Gastroesophageal sphincter (tissue), 3 donors: ENCODE results near the gene TRAM2.

ENCODE experiments used
- CTCF ChIP-seq, 4 experiments: fragments of 200-600 bp in 2 of 4; fragments of 450-650 bp in 2 of 4; sonication (generic) in 1 of 4; IDR thresholded peaks; one replicate each; pipeline ENCODE4 v1.5.1; 2017 to 2019; ENCODE audit warnings: antibody characterized with exemption in 4 of 4, mild to moderate bottlenecking in 2 of 4, moderate library complexity in 2 of 4
- POLR2A ChIP-seq, 2 donors: fragments of 450-650 bp; IDR thresholded peaks; one replicate each; pipeline ENCODE4 v1.6.1; 2017; ENCODE audit warnings: antibody characterized with exemption in 2 of 2, mild to moderate bottlenecking in 2 of 2, moderate library complexity in 1 of 2
- POLR2AphosphoS5 ChIP-seq: sonication (generic); formaldehyde crosslinking; IDR thresholded peaks from one replicate; pipeline ENCODE4 v1.6.1; 2017; ENCODE audit warnings: antibody characterized with exemption

GRCh38 chr6:52499681-52500236, 77.1 kb downstream of the TRAM2 start:
- TF ChIP-seq POLR2A (IDR thresholded peaks at IDR 0.05) (no peak), CTCF (IDR thresholded peaks at IDR 0.05) (no peak), POLR2AphosphoS5 (no peak)
